ENCODE measurements around the gene AOPEP.

Gene AOPEP

DNA sequence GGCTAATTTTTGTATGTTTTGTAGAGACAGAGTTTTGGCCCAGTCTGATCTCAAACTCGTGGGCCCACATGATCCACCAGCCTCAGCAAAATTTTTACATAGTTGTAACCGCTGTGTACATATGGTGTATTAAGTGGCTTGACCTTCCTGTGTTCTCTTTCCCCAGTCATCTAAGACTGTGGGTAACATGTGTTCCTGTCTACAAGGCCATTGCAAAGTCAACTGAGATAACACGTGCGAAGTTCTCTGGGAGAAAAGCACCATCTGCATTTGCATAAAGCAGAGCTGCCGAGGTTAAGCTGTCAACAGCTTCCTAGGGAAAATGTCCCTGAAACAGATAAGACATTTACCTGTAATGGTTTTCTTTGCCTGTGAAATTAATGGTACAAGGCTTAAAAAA lies 317.3 kb downstream of the AOPEP start:
- Histone ChIP-seq H3K9me3 (ENCODE audit: insufficient read depth, low read depth, low read length) (no peaks in the 10 kb centered on the region), H3K36me3 (ENCODE audit: insufficient read depth, low read depth, low read length) (no peaks in the 10 kb centered on the region), H3K27me3 (ENCODE audit: insufficient read depth, low read length) (peaks cover 46% of the 10 kb centered on the region), H3K27ac (ENCODE audit: low read length) (no peak overlapping the region), H3K9ac (ENCODE audit: low read depth, low read length) (no peak overlapping the region), H3K4me3 (ENCODE audit: low read length) (no peak overlapping the region), H3K4me1 (ENCODE audit: insufficient read depth, low read length) (peaks cover 28% of the 10 kb centered on the region; the same call in 1 of the 2 replicates)

DNA sequence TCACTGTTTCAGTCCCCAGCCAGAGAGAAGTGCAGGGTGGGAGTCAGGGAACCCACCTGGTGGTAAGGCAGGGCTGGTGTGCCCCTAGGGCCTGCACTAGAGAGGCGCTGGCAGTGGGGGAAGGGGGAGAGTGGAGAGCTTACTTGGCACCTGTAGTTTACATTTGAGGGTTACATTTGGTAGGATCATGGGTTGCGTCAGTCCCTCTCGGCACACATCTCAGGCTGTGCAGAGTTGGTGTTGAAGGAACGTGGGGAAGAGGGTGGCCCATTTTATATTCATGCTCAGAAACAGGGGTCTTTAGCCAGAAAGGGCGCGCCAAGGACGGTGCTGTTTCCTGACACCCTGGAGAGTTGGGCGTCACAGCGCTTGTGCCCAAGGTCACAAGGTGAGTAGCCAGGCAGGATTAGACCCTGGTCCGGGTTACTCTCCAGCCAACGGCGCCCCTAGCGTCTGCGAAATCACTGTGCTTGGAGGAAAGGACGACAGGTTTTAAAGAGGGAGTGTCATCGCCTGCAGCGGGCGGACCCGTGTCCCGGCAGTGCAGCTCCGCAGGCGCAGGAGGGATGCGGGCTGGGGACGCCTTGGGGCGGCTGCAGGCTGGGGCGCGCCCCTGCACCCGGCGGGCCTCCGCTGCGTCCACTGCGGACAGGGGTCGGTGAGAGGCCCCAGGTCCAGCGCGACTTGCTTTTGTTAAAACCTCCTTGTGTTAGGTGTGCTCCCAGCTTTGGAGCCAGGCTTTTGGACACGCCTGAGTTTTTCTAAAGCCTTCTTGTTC lies 318.4 kb downstream of the AOPEP start:
- Histone ChIP-seq H3K4me3 (ENCODE audit: low read length) (peak overlapping the region; percentile 57), H3K9ac (ENCODE audit: low read depth, low read length) (no peak overlapping the region), H3K27me3 (ENCODE audit: insufficient read depth, low read length) (peaks cover 56% of the 10 kb centered on the region), H3K36me3 (ENCODE audit: insufficient read depth, low read depth, low read length) (no peaks in the 10 kb centered on the region), H3K27ac (ENCODE audit: low read length) (no peak overlapping the region), H3K4me1 (ENCODE audit: insufficient read depth, low read length) (peaks cover 31% of the 10 kb centered on the region; the same call in 1 of the 2 replicates), H3K9me3 (ENCODE audit: insufficient read depth, low read depth, low read length) (no peaks in the 10 kb centered on the region)

DNA sequence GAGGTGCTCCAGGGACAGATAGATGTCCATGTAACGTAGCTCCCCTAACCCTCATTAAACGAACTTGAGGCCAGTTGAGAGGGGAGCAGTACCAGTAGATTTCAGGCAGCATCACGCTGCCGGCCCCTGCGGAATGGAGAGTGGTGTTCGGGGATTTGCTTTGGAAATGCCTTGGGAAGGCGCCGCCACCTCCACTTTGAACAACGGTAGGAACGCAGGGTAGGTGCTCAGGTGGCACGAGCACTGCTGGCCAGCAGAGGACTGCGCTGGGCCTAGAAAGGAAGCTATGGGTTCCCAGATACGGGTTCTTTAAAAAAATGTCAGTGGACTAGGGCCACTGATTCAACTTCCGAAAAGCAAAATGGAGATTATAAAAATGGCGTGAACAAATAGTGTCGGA lies 319.3 kb downstream of the AOPEP start:
- Histone ChIP-seq H3K4me1 (ENCODE audit: insufficient read depth, low read length) (peaks cover 31% of the 10 kb centered on the region; the same call in 1 of the 2 replicates), H3K27me3 (ENCODE audit: insufficient read depth, low read length) (peaks cover 65% of the 10 kb centered on the region), H3K9ac (ENCODE audit: low read depth, low read length) (no peak overlapping the region), H3K4me3 (ENCODE audit: low read length) (peak overlapping the region; percentile 57), H3K9me3 (ENCODE audit: insufficient read depth, low read depth, low read length) (no peaks in the 10 kb centered on the region), H3K36me3 (ENCODE audit: insufficient read depth, low read depth, low read length) (no peaks in the 10 kb centered on the region), H3K27ac (ENCODE audit: low read length) (no peak overlapping the region)

DNA sequence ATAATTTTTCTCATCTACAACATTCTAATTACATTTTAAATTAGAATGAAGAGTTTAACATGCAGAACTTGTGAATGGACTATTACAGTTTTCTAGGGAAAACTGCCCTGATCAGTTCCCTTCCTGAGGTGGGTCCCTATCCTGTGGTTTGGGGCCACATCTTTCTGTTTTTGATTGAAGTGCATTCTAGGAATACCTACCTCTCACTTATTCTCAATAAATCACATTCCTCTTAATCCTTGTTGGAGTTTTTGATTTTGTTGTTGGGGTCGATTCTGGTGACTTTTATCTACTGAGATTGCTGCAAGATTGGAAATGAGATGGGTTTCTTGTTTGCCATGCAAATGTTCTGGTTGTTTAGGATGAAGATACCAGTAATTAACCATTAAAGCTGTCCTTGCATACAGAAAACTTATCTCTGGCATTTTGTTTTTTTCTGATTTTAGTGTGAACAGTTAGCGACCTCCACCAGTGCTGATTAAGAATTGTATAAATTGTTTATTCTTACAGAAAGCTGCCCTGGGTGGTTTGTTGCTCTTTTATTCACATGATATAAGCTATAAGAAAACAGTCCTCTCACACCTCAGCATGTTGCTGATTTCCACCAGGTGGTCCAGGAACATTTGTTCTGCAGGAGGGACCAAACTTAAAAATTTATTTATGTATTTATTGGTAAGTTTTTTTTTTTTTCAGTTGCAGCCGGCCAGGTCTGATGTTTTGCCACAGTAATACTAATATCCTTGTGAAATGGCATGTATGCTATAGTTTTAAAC lies 321.1 kb downstream of the AOPEP start:
- Histone ChIP-seq H3K4me1 (ENCODE audit: insufficient read depth, low read length) (peaks cover 31% of the 10 kb centered on the region; the same call in 1 of the 2 replicates), H3K9ac (ENCODE audit: low read depth, low read length) (no peak overlapping the region), H3K4me3 (ENCODE audit: low read length) (peak overlapping the region; percentile 86), H3K27me3 (ENCODE audit: insufficient read depth, low read length) (peaks cover 65% of the 10 kb centered on the region), H3K36me3 (ENCODE audit: insufficient read depth, low read depth, low read length) (no peaks in the 10 kb centered on the region), H3K27ac (ENCODE audit: low read length) (no peak overlapping the region), H3K9me3 (ENCODE audit: insufficient read depth, low read depth, low read length) (no peaks in the 10 kb centered on the region)

DNA sequence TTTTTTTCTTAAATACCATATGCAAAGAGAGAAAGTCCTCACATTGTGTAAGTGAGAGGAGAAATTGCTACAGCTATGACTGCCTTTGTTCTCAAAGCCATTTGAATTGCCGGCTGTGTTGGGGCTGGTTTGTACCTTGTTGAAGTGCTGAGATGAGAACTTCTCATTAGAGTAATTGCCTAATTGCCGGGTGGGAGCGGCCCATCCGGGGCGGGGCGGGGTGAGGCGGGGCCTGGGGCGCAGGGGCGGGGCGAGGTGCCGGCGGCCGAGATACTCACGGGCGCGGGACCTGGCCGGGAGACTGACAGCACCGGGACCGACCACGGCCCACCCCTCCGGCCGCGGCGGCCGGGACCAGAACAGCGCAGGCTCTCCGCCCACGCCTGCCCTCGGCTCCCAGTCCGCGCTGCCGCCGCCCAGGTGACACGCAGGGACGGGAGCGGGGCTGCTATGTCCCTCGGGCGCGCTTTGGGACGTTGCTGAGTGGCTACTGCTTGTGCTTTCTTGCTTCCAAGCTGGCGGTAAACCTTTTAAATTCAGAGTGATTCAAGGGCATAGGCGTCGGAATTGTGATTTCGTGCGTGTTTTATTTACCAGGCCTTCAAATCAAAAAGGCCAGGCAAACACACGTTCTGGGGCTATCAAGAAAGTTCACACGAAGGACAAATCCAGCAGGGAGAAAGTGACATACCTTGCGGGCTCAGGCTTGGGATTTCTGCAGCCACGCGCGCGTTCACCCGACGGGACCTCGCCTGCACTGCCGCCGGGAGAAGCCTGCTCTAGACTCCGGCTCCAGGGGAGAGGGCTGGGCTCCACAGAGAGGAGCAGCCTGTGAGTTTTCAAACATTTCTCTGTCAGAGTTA lies 322.0 kb downstream of the AOPEP start:
- H3K27me3 ChIP-seq (ENCODE audit: insufficient read depth, low read length), result peaks cover 65% of the 10 kb centered on the region
- no peak overlapping the region for H3K27ac ChIP-seq (ENCODE audit: low read length)
- H3K9ac ChIP-seq (ENCODE audit: low read depth, low read length), result peak overlapping the region; percentile 55; the same call in 1 of the 2 replicates
- no peaks in the 10 kb centered on the region for H3K9me3 ChIP-seq (ENCODE audit: insufficient read depth, low read depth, low read length)
- no peaks in the 10 kb centered on the region for H3K36me3 ChIP-seq (ENCODE audit: insufficient read depth, low read depth, low read length)
- peaks cover 31% of the 10 kb centered on the region; the same call in 1 of the 2 replicates for H3K4me1 ChIP-seq (ENCODE audit: insufficient read depth, low read length)
- H3K4me3 ChIP-seq (ENCODE audit: low read length), result peak overlapping the region; percentile 86

DNA sequence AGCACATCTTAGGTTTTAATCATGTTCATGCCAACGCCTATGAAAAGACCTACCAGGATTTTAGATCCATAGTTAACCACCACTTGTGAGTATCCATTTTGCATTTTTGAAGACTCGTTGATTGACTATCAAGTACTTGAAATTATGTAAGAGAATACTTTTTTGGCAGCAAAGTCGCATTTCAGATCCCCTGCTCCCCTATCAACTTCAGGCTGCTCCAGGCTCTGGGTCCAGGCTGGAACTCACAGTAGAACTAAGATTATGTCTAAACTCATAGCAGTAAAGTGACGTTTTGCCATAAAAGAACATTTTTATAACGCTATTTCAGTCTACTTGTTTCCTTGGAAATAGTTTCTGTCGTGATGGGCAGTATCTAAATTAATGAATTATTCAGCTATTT lies 323.3 kb downstream of the AOPEP start:
- Histone ChIP-seq H3K27ac (ENCODE audit: low read length) (no peak overlapping the region), H3K9me3 (ENCODE audit: insufficient read depth, low read depth, low read length) (no peaks in the 10 kb centered on the region), H3K36me3 (ENCODE audit: insufficient read depth, low read depth, low read length) (no peaks in the 10 kb centered on the region), H3K27me3 (ENCODE audit: insufficient read depth, low read length) (peaks cover 58% of the 10 kb centered on the region), H3K9ac (ENCODE audit: low read depth, low read length) (no peak overlapping the region), H3K4me1 (ENCODE audit: insufficient read depth, low read length) (peaks cover 22% of the 10 kb centered on the region; the same call in 1 of the 2 replicates), H3K4me3 (ENCODE audit: low read length) (peak overlapping the region; percentile 86; the same call in 1 of the 2 replicates)

DNA sequence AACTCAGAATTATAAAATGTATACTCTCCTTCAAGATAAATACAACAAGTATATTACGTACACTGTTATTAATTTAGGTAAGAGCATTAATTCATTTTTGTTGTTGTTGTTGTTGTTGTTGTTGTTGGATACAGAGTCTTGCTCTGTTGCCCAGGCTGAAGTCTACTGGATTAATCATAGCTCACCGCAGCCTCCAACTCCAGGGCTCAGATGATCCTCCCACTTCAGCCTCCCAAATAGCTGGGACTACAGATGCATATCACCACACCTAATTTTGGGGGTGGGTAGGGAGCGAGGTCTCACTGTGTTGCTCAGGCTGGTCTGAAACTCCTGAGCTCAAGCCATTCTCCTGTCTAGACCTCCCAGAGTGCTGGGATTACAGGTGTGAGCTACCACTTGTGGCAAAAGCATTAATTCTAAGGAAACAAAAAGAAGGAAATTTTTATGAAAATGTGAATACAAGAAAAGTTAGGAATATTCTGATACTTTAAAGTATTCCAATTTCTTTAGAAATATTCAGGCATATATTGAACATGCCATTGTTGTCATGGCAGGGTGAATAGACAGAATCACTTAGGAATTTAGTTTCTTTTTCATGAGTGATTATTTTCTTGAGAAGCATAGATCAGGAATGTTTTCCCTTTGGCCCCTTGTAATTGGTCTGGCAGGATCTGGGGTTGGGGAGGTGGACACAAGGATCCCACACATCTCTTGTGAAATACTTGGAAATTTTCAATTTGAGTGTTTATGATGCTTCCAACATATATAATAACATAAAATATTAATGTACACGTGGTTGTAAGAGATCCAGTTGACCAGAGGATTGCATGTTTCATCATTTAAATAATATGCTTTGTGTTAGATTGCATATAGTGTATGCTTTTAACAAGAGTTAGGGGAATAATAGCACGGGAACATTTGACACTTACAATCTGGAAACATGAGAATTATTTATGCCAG lies 327.4 kb downstream of the AOPEP start:
- Histone ChIP-seq H3K27ac (ENCODE audit: low read length) (no peak overlapping the region), H3K36me3 (ENCODE audit: insufficient read depth, low read depth, low read length) (no peaks in the 10 kb centered on the region), H3K4me3 (ENCODE audit: low read length) (no peak overlapping the region), H3K4me1 (ENCODE audit: insufficient read depth, low read length) (peaks cover 28% of the 10 kb centered on the region), H3K9ac (ENCODE audit: low read depth, low read length) (no peak overlapping the region), H3K9me3 (ENCODE audit: insufficient read depth, low read depth, low read length) (no peaks in the 10 kb centered on the region), H3K27me3 (ENCODE audit: insufficient read depth, low read length) (peaks cover 19% of the 10 kb centered on the region)

DNA sequence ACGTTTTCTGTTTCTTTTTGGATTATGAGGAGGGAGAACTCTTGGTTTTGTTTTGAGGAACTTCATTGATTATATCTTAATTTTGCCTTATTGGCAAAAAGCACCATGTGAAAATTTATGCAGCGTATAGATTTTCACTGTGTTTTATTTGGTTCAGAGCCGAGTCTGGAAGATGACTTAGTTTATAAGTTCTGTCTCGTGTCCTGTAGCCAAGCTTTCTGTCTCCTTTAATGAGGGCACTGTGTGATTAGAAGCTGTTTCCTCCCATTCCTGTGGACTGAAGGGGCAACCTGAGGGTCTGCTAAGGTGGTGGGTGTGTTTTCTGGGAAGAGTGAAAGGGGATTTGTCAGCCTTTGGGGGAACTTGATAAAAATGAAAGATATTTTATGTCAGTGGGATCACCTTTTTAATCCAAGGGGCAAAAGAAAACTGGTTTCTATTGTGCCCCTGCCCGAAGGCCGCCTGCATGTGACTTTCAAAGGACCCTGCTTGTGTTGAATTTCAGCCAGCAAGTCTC lies 328.9 kb downstream of the AOPEP start:
- Histone ChIP-seq H3K27me3 (ENCODE audit: insufficient read depth, low read length) (peaks cover 4% of the 10 kb centered on the region), H3K9ac (ENCODE audit: low read depth, low read length) (0 out of 2 replicates have a peak overlapping the region, but pooled peaks have one; percentile 22), H3K4me1 (ENCODE audit: insufficient read depth, low read length) (peaks cover 26% of the 10 kb centered on the region), H3K36me3 (ENCODE audit: insufficient read depth, low read depth, low read length) (no peaks in the 10 kb centered on the region), H3K27ac (ENCODE audit: low read length) (no peak overlapping the region), H3K4me3 (ENCODE audit: low read length) (no peak overlapping the region), H3K9me3 (ENCODE audit: insufficient read depth, low read depth, low read length) (no peaks in the 10 kb centered on the region)

DNA sequence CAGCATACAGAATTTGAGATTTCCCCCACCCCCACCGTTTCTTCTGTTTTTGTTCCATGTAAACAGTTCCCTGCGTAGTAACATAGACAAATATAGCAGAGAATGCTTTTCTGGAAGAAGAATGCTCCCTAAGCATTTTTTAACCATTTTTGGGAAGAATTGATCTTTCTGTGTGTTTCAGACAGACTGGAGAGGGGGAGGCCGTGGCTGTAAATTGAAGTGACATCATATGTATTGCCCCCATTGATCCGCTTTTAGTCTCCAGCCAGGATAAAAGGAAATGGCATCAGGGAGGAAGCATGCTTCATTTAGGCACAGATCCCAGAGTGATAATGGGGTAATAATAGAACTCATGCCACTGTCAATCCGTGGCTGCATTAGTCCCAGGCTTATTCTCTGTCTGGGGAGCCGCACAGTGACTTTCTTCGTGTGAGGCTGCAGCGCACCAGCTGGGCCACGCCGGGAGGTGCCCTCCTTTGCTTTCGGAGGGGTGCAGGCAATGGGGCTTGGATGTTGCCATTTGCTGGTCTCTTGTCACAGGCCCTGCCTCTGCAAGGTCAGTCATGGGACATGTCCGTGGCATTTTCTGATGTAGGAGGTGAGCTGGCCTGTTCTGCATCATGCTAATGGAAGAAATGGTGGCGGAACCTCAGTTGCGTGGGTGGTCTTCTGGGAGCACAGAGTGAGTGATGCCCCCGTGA lies 329.5 kb downstream of the AOPEP start:
- peaks cover 26% of the 10 kb centered on the region for H3K4me1 ChIP-seq (ENCODE audit: insufficient read depth, low read length)
- no peaks in the 10 kb centered on the region for H3K36me3 ChIP-seq (ENCODE audit: insufficient read depth, low read depth, low read length)
- no peaks in the 10 kb centered on the region for H3K9me3 ChIP-seq (ENCODE audit: insufficient read depth, low read depth, low read length)
- no peaks in the 10 kb centered on the region for H3K27me3 ChIP-seq (ENCODE audit: insufficient read depth, low read length)
- H3K4me3 ChIP-seq (ENCODE audit: low read length), result no peak overlapping the region
- no peak overlapping the region for H3K27ac ChIP-seq (ENCODE audit: low read length)
- H3K9ac ChIP-seq (ENCODE audit: low read depth, low read length), result 0 out of 2 replicates have a peak overlapping the region, but pooled peaks have one; percentile 22

DNA sequence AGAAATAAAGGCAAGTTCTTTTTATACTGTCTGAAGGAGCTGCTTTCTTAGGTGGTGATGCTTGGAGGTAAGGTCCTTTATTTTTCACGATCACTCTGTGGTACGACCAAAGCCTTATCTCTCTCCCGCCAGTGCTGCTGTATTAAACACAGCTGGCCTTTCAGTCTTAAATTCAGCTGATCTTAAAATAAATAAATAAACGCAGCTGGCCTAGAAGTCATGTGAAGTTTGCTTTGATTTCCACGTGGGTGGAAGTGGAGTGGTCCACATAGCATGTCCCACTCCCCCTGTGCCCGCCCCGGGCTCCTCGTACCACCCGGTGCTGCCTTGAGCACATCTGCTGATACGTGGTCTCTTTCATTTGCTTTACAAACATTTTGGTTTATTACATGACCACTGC lies 330.6 kb downstream of the AOPEP start:
- no peaks in the 10 kb centered on the region for H3K27me3 ChIP-seq (ENCODE audit: insufficient read depth, low read length)
- H3K9me3 ChIP-seq (ENCODE audit: insufficient read depth, low read depth, low read length), result no peaks in the 10 kb centered on the region
- no peak overlapping the region for H3K9ac ChIP-seq (ENCODE audit: low read depth, low read length)
- no peak overlapping the region for H3K4me3 ChIP-seq (ENCODE audit: low read length)
- H3K4me1 ChIP-seq (ENCODE audit: insufficient read depth, low read length), result peaks cover 29% of the 10 kb centered on the region
- H3K36me3 ChIP-seq (ENCODE audit: insufficient read depth, low read depth, low read length), result no peaks in the 10 kb centered on the region
- no peak overlapping the region for H3K27ac ChIP-seq (ENCODE audit: low read length)

All from iPS-20b (cell line).